ENCODE results near the gene ZPR1.
"Not testable (repeated sequence)": the region's sequence is repeated elsewhere in the genome, so short reads cannot be mapped to it uniquely, and the experiment has no call there.

Gene ZPR1

DNA sequence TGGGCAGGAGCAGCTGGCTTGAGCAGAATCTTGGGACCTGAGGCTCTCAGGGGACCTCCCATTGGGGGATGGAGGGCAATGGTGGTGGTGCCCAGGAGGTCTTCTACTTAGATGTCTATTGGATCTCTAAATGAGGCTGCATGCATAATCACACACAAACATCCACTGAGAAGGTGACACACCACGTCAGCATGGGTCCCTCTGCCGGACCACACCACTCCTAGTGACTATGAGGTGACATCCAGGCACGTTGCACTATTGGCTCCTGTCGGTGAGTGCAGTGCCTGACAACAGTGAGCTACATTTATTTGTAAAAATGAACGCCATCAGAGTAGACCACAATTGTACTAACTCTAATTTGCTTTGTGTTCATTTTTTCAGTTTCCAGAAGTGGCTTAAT is 37.6 kb upstream of the ZPR1 start:
- DNase-seq (ENCODE audit: low read depth in 2 of 2): no peak

DNA sequence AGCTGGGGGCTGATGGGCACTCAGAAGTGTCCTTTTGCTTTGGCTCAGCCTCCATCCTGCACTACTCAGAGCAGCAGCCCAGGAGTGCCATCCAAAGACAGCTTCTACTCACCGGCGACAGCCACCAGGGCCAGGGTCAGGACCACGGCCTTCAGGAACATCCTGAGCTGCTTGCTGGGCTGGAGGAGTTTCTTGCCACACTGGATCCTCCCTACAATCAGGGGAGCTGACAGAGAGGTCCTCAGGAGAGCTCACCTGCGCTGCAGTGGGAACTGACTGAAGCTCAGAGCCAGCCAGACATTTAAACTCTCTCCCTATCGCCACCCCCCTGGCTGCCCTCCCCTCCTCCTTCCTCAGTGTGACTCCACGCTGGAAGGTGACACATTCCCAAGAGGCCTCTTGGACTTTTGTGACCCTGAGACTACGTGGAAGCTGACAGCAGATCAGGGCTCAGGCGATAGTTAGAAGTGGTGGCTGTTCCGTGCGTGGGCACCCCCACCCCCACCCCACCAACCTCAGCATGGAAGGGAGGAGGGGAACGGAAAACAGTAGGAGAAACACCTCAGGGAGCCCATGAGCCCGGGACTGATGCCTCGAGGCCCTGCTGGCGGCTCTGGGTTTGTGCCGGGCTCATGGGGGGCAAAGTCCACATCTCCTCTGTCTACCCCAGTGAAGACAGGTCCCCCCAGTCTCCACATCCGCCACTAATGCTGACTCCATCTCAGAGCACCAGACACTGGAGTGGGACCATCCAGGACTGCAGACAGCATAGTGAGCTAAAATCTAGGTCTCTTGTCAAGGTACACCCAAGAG is 35.4 kb upstream of the ZPR1 start, which contains the start of gene APOA4:
Gene APOA4 (minus strand): TSS at position 274 of the 813 bp plus-strand sequence. CDS start 113 bp downstream, at position 161.
- no peak for DNase-seq (ENCODE audit: low read depth in 2 of 2)

DNA sequence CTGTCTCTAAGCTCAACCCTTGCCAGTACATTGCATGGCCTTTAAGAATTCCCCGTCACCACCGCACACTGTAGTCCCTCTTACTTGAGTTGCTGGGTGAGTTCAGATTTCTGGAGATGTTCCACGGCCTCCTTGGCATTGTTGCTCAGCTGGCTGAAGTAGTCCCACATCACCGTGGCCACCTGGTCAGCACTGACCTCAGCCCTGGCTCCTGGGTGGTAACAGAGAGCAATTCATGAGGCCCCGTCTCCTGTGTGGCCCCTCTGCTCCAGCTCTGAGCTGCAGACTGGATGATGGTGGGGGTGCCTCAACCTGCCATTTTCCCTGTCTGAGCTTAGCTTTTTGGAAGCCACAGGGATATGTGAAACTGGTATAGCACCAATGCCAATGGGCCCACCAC is 34.8 kb upstream of the ZPR1 start:
- DNase-seq (ENCODE audit: low read depth in 2 of 2): no peak

DNA sequence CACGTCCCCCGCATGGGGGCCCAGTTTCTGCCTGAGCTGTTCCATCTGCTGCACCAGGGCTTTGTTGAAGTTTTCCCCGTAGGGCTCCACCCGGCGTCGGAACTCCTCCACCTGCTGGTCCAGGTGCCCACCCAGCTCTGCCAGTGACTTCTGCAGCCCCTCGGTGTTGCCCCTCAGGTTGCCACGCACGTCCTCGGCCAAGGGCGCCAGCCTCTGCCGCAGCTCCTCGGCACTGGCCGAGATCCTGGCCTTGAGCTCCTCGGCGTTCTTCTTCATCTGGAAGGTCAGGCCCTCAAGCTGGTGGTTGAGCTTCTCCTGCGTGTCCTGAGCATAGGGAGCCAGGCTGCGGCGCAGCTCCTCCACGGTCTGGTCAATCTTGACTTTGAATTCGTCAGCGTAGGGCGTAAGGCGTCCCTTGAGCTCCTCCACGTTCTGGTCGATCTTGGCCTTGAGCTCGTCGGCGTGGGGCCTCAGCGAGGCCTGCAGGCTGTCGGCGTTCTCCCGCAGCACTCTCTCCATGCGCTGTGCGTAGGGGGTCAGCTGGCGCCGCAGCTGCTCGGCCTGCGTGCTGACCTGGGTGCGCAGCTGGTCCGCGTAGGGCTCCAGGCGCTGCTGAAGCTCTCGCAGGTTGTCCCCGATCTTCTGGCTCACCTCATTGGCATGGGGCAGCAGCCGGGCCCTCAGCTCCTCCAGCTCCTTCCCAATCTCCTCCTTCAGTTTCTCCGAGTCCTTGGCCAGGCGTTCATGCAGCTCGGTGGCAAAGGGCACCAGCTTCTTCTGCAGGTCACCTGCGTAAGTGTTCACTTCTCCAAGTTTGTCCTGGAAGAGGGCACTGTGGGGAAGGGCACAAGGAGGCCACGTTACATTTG is 33.5 kb upstream of the ZPR1 start:
- DNase-seq (ENCODE audit: low read depth in 2 of 2): no peak

DNA sequence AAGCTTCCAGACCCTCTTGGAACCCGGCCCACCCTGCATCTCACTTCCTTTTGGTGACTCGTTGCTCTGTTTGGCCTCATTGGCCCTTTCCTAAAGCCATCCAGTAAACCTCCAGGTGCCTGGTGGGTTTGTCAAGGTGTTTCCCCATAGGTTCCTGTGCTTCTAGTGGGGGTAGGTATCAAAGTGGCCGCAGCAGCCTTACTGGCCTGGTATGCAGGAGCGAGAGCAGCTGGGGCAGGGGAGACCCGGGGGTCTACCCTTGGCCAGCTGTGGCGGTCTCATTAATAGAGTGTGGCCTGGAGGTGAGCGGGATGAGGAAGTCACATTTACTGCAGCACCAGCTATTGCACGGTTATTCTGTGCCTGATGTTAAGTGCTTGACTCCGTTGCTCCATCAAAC is 31.2 kb upstream of the ZPR1 start:
- DNase-seq (ENCODE audit: low read depth in 2 of 2): no peak

- DNase-seq (ENCODE audit: low read depth in 2 of 2): no peak
These were observed 26.7 kb upstream of the ZPR1 start for GRCh38 chr11:116814502-116814901.

GRCh38 chr11:116813781-116814471 is 26.1 kb upstream of the ZPR1 start:
- no peak for DNase-seq (ENCODE audit: low read depth in 2 of 2)

DNA sequence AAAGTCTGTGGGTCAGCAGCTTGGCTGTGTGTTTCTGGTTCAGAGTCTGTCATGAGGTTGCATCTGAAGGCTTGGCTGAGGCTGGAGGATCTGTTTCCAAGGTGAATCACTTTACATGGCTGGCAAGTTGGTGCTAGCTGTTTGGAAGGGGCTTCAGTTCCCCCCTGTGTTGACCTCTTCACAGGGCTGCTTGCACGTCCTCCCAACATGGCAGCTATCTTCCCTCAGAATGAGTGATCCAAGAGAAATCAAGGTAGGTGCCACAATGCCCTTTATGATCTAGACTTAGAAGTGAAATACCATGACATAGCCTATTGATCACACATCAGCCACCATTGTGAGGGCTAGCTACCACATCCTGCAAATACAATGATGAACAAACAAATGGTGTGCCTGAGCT is 25.3 kb upstream of the ZPR1 start:
- no peak for DNase-seq (ENCODE audit: low read depth in 2 of 2)

- no peak for DNase-seq (ENCODE audit: low read depth in 2 of 2)
These were observed 24.3 kb upstream of the ZPR1 start for GRCh38 chr11:116812109-116812508.

GRCh38 chr11:116811194-116811593 is 23.4 kb upstream of the ZPR1 start:
- DNase-seq (ENCODE audit: low read depth in 2 of 2): no peak

DNA sequence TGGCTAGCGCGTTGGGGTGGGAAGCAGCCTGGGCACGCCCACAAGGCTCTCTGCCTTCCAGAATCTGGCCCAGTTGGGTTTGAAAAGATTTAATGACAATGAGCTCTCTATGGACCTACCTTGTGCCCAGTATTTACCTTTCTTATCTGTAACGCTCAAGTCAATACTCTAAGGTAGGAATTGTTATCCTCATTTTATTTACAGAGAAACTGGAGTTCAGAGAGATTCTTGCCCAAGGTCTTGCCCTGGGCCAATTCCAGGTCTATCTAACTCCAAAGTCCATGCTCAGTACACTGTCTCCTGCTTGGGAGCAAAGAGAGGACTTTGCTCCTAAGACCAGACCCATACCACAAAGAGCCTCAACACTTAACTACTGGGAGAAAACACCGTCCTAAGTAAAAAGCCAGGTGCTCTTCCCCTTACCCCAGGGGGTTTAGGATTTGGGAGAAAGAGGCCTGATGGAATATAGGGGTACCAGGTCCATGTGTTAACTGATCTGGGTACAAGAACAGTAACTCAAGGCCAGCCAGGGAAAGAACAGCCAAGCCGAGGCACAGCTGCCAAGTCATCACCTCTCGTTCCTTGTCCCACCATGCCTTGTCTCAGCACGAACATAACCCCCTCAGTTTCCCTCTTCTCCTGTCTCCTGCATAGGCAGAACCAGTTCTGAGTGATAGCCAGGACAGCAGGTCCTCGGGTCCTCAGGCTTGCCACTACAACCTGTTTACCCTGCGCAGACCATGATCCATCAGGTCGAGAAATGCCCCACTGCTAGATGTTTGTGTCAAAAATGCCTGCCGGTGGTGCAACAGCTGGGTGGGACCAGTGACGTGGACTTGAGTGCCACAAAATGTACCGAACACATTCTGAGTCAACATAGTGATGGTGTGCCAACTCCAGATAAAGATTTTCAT is 20.7 kb upstream of the ZPR1 start:
- no peak for DNase-seq (ENCODE audit: low read depth in 2 of 2)

- no peak for DNase-seq (ENCODE audit: low read depth in 2 of 2)
These were observed 19.9 kb upstream of the ZPR1 start for GRCh38 chr11:116807601-116808261.

- no peak for DNase-seq (ENCODE audit: low read depth in 2 of 2)
These were observed 16.2 kb upstream of the ZPR1 start for GRCh38 chr11:116804001-116804400.

DNA sequence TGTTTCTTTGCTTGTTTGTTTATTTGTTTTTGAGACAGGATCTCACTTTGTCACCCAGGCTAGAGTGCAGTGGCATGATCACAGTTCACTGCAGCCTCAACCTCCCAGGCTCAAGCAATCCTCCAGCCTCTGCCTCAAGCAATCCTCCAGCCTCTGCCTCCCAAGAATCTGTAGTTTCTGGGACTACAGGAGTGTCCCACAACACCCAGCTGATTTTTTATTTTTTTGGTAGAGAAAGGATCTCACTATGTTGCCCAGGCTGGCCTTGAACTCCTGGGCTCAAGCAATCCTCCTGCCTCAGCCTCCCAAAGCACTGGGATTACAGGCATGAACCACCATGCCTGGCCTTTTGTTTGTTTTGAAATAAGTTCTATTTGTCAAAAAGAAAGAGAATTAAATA is 13.8 kb upstream of the ZPR1 start:
- DNase-seq (ENCODE audit: low read depth in 2 of 2): not testable (repeated sequence)

DNA sequence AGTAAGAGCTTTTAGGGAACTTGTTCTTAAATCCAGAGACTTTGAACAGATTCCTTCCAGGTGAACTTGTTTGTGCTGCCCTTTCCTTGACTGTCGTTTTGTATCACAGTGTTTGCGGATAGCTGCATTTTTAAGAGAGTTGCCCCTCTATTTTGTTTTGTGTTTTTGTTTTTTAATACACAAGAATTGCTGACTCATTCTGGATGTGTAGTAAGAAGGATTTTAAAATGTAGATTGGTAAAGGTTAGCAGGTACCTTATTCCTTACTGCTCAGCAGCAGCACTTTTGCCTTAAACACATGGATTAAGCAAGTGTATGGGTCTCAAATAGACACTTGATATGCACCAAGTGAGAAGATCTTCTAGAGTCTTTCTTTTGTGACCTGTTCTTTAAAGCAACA is 12.8 kb upstream of the ZPR1 start:
- no peak for DNase-seq (ENCODE audit: low read depth in 2 of 2)

- DNase-seq (ENCODE audit: low read depth in 2 of 2): no peak
These were observed 10.5 kb upstream of the ZPR1 start for GRCh38 chr11:116798368-116798767.

DNA sequence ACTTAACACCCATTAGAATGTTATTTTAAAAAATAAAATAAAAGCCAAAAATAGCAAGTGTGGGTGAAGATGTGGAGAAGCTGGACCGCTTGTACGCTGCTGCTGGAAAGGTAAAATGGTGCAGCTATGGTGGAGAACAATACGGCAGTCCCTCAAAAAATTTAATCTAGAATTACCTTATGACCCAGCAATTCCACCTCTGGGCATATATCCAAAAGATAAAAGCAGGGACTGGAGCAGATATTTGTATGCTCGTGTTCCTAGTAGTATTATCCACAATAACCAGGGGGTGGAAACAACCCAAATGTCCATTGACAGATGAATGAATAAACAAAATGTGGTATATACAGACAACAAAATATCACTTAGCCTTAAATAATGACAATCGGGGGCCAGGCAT is 10.0 kb upstream of the ZPR1 start:
- no peak for DNase-seq (ENCODE audit: low read depth in 2 of 2)

DNA sequence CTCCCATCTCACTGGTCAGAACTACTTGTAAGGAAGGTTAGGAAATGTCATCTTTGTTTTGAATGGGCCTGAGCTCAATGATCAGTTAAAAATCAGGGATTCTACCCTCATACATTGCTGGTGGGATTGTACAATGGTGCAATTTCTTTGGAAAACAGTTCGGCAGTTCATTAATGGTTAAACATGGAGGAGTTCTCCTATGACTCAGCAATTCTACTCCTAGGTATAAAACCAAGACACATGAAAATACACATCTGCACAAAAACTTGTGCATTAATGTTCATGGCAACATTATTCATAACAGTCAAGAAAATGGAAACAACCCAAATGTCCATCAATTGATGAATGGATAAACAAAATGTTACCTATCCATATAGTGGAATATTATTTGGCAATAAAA is 8.7 kb upstream of the ZPR1 start:
- no peak for DNase-seq (ENCODE audit: low read depth in 2 of 2)

DNA sequence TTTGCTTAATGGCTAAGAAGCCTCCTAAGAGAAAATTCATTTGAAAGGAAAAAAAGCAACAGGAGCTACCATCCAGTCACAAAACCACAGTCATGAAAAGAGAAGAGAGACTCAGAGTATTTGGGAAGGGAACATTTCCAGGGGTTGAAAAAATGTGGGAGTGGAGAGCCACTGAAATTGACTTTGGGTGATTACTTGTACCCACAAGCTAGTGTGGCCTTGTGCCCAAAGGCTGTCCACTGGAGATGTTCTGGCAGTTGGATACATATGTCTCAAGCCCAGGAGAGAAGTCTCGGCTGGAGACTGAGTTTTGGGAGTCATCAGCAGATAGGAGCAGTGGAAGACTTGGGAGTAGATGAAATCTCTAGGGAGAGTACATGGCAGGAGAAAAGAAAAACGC is 7.0 kb upstream of the ZPR1 start:
- no peak for DNase-seq (ENCODE audit: low read depth in 2 of 2)

GRCh38 chr11:116793772-116794097 is 5.9 kb upstream of the ZPR1 start:
- DNase-seq (ENCODE audit: low read depth in 2 of 2): no peak
